Heart right ventricle (tissue), 16 donors: Measurements from ENCODE around the gene KIDINS220. TPM values are rescaled to one million over a fixed set of nuclear protein-coding genes. Genes with fewer than 3 reads are reported as not detected.
A peak's percentile ranks its signal among the peaks of the same experiment; 100 is the strongest.
"Not testable (repeated sequence)": the region's sequence is repeated elsewhere in the genome, so short reads cannot be mapped to it uniquely, and the experiment has no call there.

ENCODE experiments used
- ATAC-seq, 8 donors: fragments of 200-7000 bp; cut with Tn5 transposase; one replicate each; pipeline ENCODE4 v1.9.1; 2020; ENCODE audit warnings: mild to moderate bottlenecking in 8 of 8, moderate library complexity in 8 of 8, moderate number of reproducible peaks in 1 of 8
- DNase-seq, 2 donors: peaks; one replicate each; pipeline ENCODE4 v3.0.0-alpha.2; 2020
- H3K27ac ChIP-seq, 10 donors: fragments of 200-600 bp; sonication (generic) in 2 of 10; one replicate each; pipeline versions ENCODE4 v1.5.0 to v1.8.0; 2020 to 2022; ENCODE audit warnings: mild to moderate bottlenecking in 3 of 10
- H3K27me3 ChIP-seq, 7 donors: fragments of 200-600 bp; one replicate each; pipeline ENCODE4 v1.8.0; 2021 to 2022; ENCODE audit warnings: mild to moderate bottlenecking in 2 of 7
- H3K36me3 ChIP-seq, 9 donors: fragments of 200-600 bp; sonication (generic) in 1 of 9; one replicate each; pipeline versions ENCODE4 v1.5.0 to v1.8.0; 2020 to 2022; ENCODE audit warnings: mild to moderate bottlenecking in 2 of 9
- H3K4me1 ChIP-seq, 9 donors: fragments of 200-600 bp; sonication (generic) in 1 of 9; one replicate each; pipeline versions ENCODE4 v1.5.0 to v1.8.0; 2020 to 2022; ENCODE audit warnings: mild to moderate bottlenecking in 4 of 9
- H3K4me3 ChIP-seq, 10 donors: fragments of 200-600 bp; sonication (generic) in 2 of 10; one replicate each; pipeline versions ENCODE4 v1.5.0 to v1.8.0; 2020 to 2022; ENCODE audit warnings: mild to moderate bottlenecking in 7 of 10, moderate library complexity in 2 of 10
- H3K9me3 ChIP-seq, 11 donors: fragments of 200-600 bp in 10 of 11; sonication (generic) in 2 of 11; one replicate each; pipeline versions ENCODE4 v1.5.0 to v1.8.0; 2013 to 2022; ENCODE audit warnings: mild to moderate bottlenecking in 2 of 11, control low read depth in 1 of 11, moderate library complexity in 1 of 11
- CTCF ChIP-seq, 9 donors: fragments of 200-600 bp; sonication (generic) in 2 of 9; IDR thresholded peaks; one replicate each; pipeline versions ENCODE4 v1.5.0 to v1.8.0; 2021 to 2022; ENCODE audit warnings: antibody characterized with exemption in 9 of 9, mild to moderate bottlenecking in 5 of 9, moderate library complexity in 1 of 9
- WGBS, 2 donors: extraction: QIAGEN DNeasy Blood & Tissue Kit; methylation state at CpG; one replicate each; pipeline ENCODE4 v1.1.7; 2013; ENCODE audit warnings: inconsistent platforms in 1 of 2; 5-methylcytosine and 5-hydroxymethylcytosine counted together
- intact Hi-C, 10 donors: fragments of 100-400 bp; cut with DNase I; formaldehyde crosslinking; loops; one replicate each; pipeline versions ENCODE4 v1.11.1 to v1.14.2; 2022
- polyA plus RNA-seq, 2 donors: library from polyadenylated mRNA; stranded (reverse); fragments of 200-250 nt; gene quantifications; one replicate each; pipeline ENCODE4 v1.2.3, GENCODE V29; 2013
- total RNA-seq, 10 donors: library from RNA; stranded (reverse); fragmentation: NEBNext Ultra II Directional in 3 of 10; extraction: Animal tissue kit (Norgen Biotek cat#: 25700) in 3 of 10; gene quantifications; one replicate each; pipeline versions ENCODE4 v1.2.1 to v1.2.4, GENCODE V29; 2021 to 2023
- donor health status: Arrhythmogenic right ventricular cardiomyopathy.
- donor health status: ischemic (EF 13 %, LVEDD 7.1; RV severe dilation, severe dysfunction).
- donor health status: healthy with polysubstance abuse.
- donor health status: DM: no; HTN: yes; CAD: no.
- donor health status: DM: no; HTN: no; CAD: no.
- donor health status: ischemic (EF 25% LVEDD 6.9; RV normal size, moderate dysfunction).
- donor health status: ischemic (EF 25% LVEDD 5.7; RV mildly dilated, moderate dysfunction).
- donor health status: healthy.
- donor health status: DM: yes; HTN: yes; CAD: no.
- donor health status: Ischemic cardiomyopathy.
- donor health status: ischemic (EF 35%, LVEDD 5.7; RV mildly dilated, moderate dysfunction).
- donor health status: nonischemic (EF 11% LVEDD 7.7; RV severe dilation, severe dysfunction).
- donor health status: DM: yes; HTN: yes; CAD: no.
- donor health status: PGD.
- donor health status: ischemic (EF 29% LVEDD 5.4; RV normal size, mild dysfunction).
- donor health status: nonischemic (EF 23%, LVEDD 6.1; RV moderate dilation, normal function).

Gene KIDINS220
- total and polyA plus RNA-seq, 12 donors: 20.0 to 116 (median 72.8) TPM

GRCh38 chr2:8732601-8733000, 104.8 kb downstream of the KIDINS220 start:
- no peak overlapping the region for H3K27ac ChIP-seq
- H3K27me3 ChIP-seq: no peaks in the 10 kb centered on the region
- WGBS, 2 donors: 96 to 97% methylated on average over 10 of the region's 10 CpGs
- H3K9me3 ChIP-seq: no peaks in the 10 kb centered on the region
- H3K4me1 ChIP-seq: peaks cover 0 to 12% (median 0%) of the 10 kb centered on the region in 9 donors
- peaks cover 0 to 100% (median 69%) of the 10 kb centered on the region in 9 donors for H3K36me3 ChIP-seq
- TF ChIP-seq CTCF (IDR thresholded peaks at IDR 0.05): no peak
- intact Hi-C loops: no loop called here
- ATAC-seq: no peak
- DNase-seq: no peak
- no peak overlapping the region for H3K4me3 ChIP-seq

- H3K36me3 ChIP-seq: peaks cover 0 to 99% (median 60%) of the 10 kb centered on the region in 9 donors
- ATAC-seq (peak; percentile 80 to 99 (median 96)), DNase-seq (peak; percentile 29 to 64)
- H3K27ac ChIP-seq: peak overlapping the region in 5 of 10 donors; percentile 15 to 43 (median 27)
- no peak overlapping the region for H3K4me3 ChIP-seq
- intact Hi-C loops: no loop called here
- WGBS, 2 donors: 54 to 66% methylated on average over 9 of the region's 9 CpGs
- H3K27me3 ChIP-seq: no peaks in the 10 kb centered on the region
- no peaks in the 10 kb centered on the region for H3K9me3 ChIP-seq
- TF ChIP-seq CTCF (IDR thresholded peaks at IDR 0.05): no peak
- H3K4me1 ChIP-seq: peaks cover 0 to 12% (median 0%) of the 10 kb centered on the region in 9 donors
Observed at GRCh38 chr2:8729939-8730338, 107.5 kb downstream of the KIDINS220 start.

- DNase-seq, intact Hi-C loops, H3K4me3 ChIP-seq, H3K9me3 ChIP-seq, ATAC-seq, H3K27me3 ChIP-seq: not testable (repeated sequence)
- Histone ChIP-seq H3K36me3 (peaks cover 0 to 92% (median 54%) of the 10 kb centered on the region in 9 donors), H3K27ac (peak overlapping the region in 1 of 10 donors; percentile 23), H3K4me1 (peaks cover 0 to 12% (median 0%) of the 10 kb centered on the region in 9 donors)
- WGBS, 2 donors: 89 to 96% methylated on average over 5 of the region's 5 CpGs
Observed at GRCh38 chr2:8729101-8729500, 108.3 kb downstream of the KIDINS220 start.

- intact Hi-C loops: no loop called here
- Histone ChIP-seq H3K36me3 (peaks cover 0 to 87% (median 47%) of the 10 kb centered on the region in 9 donors), H3K9me3 (no peaks in the 10 kb centered on the region), H3K27ac (no peak overlapping the region), H3K4me1 (peaks cover 0 to 12% (median 0%) of the 10 kb centered on the region in 9 donors), H3K27me3 (no peaks in the 10 kb centered on the region), H3K4me3 (no peak overlapping the region)
- ATAC-seq (no peak), DNase-seq (no peak)
- WGBS, 2 donors: 95 to 97% methylated on average over 7 of the region's 7 CpGs
- TF ChIP-seq CTCF (IDR thresholded peaks at IDR 0.05): no peak
Observed at GRCh38 chr2:8728305-8729015, 109.0 kb downstream of the KIDINS220 start.

- 92 to 94% methylated on average over 7 of the region's 7 CpGs for WGBS, 2 donors
- peaks cover 0 to 61% (median 23%) of the 10 kb centered on the region in 9 donors for H3K36me3 ChIP-seq
Observed at GRCh38 chr2:8725838-8726237, 111.6 kb downstream of the KIDINS220 start.

More at GRCh38 chr2:8725838-8726237, 111.6 kb downstream of the KIDINS220 start:
- no peak overlapping the region for H3K27ac ChIP-seq
- no peak for TF ChIP-seq CTCF (IDR thresholded peaks at IDR 0.05)
- intact Hi-C loops: no loop called here
- DNase-seq: no peak
- ATAC-seq: no peak
- H3K27me3 ChIP-seq: no peaks in the 10 kb centered on the region
- H3K9me3 ChIP-seq: no peaks in the 10 kb centered on the region
- peaks cover 0 to 14% (median 0%) of the 10 kb centered on the region in 9 donors for H3K4me1 ChIP-seq
- no peak overlapping the region for H3K4me3 ChIP-seq
